ENCODE results near the gene SLC38A9.

SLC38A9 gene

DNA sequence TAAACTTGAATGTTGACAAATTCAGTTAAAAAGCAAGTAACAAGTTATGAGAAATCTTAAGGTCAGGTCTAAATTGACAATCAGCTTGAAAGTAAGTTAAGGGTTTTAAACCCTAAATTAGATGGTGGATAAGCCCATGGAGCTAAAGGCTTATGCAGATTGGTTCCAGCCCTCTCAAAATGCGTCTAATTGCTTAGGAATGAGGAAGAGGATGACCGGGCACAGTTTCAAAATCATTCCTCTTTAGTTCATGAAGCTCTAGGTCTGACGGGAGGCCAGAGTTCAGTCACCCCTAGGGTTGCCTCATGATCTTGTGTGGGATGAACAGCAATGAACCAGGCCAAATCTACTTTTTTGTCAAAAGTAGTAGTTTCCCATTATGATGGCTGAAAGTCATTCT lies 75.4 kb downstream of the SLC38A9 start:
- TF ChIP-seq, protein P1, sequence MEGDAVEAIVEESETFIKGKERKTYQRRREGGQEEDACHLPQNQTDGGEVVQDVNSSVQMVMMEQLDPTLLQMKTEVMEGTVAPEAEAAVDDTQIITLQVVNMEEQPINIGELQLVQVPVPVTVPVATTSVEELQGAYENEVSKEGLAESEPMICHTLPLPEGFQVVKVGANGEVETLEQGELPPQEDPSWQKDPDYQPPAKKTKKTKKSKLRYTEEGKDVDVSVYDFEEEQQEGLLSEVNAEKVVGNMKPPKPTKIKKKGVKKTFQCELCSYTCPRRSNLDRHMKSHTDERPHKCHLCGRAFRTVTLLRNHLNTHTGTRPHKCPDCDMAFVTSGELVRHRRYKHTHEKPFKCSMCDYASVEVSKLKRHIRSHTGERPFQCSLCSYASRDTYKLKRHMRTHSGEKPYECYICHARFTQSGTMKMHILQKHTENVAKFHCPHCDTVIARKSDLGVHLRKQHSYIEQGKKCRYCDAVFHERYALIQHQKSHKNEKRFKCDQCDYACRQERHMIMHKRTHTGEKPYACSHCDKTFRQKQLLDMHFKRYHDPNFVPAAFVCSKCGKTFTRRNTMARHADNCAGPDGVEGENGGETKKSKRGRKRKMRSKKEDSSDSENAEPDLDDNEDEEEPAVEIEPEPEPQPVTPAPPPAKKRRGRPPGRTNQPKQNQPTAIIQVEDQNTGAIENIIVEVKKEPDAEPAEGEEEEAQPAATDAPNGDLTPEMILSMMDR (IDR thresholded peaks at IDR 0.05; ENCODE audit: insufficient read depth, missing control alignments) = no peak
- no peak for FAIRE-seq
- no peak for DNase-seq (ENCODE audit: insufficient read length, low spot score)

DNA sequence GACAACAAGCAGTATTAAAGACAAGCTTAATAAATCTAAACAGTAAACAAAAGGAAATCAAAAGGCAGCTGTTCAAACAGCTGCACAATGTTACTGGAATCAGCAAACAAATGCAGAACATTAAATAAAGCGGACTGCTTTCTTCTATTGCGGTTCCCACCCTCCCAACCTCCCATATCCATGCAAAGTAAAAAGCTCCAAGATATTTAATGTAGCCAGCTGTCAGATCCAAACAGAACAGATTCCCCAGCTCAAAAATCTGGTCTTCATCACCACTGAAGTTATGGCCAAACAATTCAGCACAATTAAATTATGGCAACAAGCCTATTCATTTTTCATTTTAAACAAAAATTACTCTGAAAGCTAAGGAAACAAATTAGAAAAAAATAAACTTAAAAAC lies 75.9 kb downstream of the SLC38A9 start:
- TF ChIP-seq, protein P1 (IDR thresholded peaks at IDR 0.05; ENCODE audit: insufficient read depth, missing control alignments) = no peak
- no peak for FAIRE-seq
- no peak for DNase-seq (ENCODE audit: insufficient read length, low spot score)

- FAIRE-seq = no peak
- TF ChIP-seq, protein P1 (IDR thresholded peaks at IDR 0.05; ENCODE audit: insufficient read depth, missing control alignments) = no peak
- no peak for DNase-seq (ENCODE audit: insufficient read length, low spot score)
These were observed 77.3 kb downstream of the SLC38A9 start for GRCh38 chr5:55634866-55635265.

GRCh38 chr5:55634209-55634805 lies 77.8 kb downstream of the SLC38A9 start:
- no peak for DNase-seq (ENCODE audit: insufficient read length, low spot score)
- TF ChIP-seq, protein P1 (IDR thresholded peaks at IDR 0.05; ENCODE audit: insufficient read depth, missing control alignments) = no peak
- no peak for FAIRE-seq

GRCh38 chr5:55633574-55634208 lies 78.4 kb downstream of the SLC38A9 start:
- FAIRE-seq = no peak
- no peak for DNase-seq (ENCODE audit: insufficient read length, low spot score)
- TF ChIP-seq, protein P1 (IDR thresholded peaks at IDR 0.05; ENCODE audit: insufficient read depth, missing control alignments) = no peak

- TF ChIP-seq, protein P1 (IDR thresholded peaks at IDR 0.05; ENCODE audit: insufficient read depth, missing control alignments) = no peak
- FAIRE-seq (no peak), DNase-seq (ENCODE audit: insufficient read length, low spot score) (no peak)
These were observed 82.3 kb downstream of the SLC38A9 start for GRCh38 chr5:55629815-55630214.

DNA sequence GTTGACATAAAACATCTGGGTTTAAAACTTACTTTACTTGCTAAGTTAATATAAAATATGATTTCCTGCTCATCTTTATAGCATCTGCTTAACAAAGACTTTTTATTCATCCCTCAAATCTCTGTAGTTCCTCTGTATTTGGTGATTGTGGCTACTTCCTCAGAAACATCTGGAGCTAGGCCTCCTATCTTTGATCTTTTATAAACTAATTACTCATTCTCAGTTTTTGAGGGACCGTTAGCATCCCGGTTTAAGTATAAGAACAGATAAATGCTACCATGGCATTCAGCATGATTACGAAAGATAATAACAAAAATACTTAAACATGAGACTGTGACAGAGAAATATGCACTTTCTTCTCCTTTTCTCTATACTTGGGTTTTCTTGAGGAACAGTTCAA lies 85.3 kb downstream of the SLC38A9 start:
- FAIRE-seq = no peak
- TF ChIP-seq, protein P1 (IDR thresholded peaks at IDR 0.05; ENCODE audit: insufficient read depth, missing control alignments) = no peak
- DNase-seq (ENCODE audit: insufficient read length, low spot score) = no peak

Measured in D721Med (cell line).